Panc1 (cell line): Measurements from ENCODE around the gene NAA80. TPM values are rescaled to one million over a fixed set of nuclear protein-coding genes. Genes with fewer than 3 reads are reported as not detected.

Source experiments
- ATAC-seq: fragments of 200-7000 bp; cut with Tn5 transposase; 2 replicates; pipeline ENCODE4 v1.9.1; 2020; ENCODE audit warnings: mild to moderate bottlenecking, moderate library complexity
- BruUV-seq: library from RNA; stranded (reverse); fragments of 400-500 nt; replicated peaks from 2 replicates; lab custom pipeline; 2021; lab: Mats Ljungman, UMichigan
- CTCF ChIA-PET: fragments of 300-600 bp; sonication (Branson Sonifier 250); formaldehyde crosslinking; loops from one replicate; lab custom pipeline; 2022; ENCODE audit warnings: antibody characterized with exemption; lab: Charles Lee
- POLR2A ChIA-PET: fragments of 300-600 bp; sonication (Branson Sonifier 250); formaldehyde crosslinking; loops from one replicate; lab custom pipeline; 2022; ENCODE audit warnings: antibody characterized with exemption; lab: Charles Lee
- DNase-seq: peaks from one replicate; pipeline ENCODE4 v3.0.0-alpha.2; 2010; ENCODE audit warnings: low read depth, low spot score
- H3K27ac ChIP-seq: 2 replicates; pipeline ENCODE4 v1.5.1; 2011; ENCODE audit warnings: mild to moderate bottlenecking, low read length, inconsistent platforms
- H3K27me3 ChIP-seq: fragments of 200-500 bp; sonication (Bioruptor generic); 2 replicates; pipeline ENCODE4 v1.6.0; 2014; ENCODE audit warnings: low read length, inconsistent platforms; ENCODE audit not compliant: control insufficient read depth, insufficient read depth
- H3K36me3 ChIP-seq: fragments of 200-500 bp; sonication (Bioruptor generic); 2 replicates; pipeline ENCODE4 v1.5.1; 2014; ENCODE audit warnings: inconsistent platforms, mild to moderate bottlenecking, low read length, moderate library complexity; ENCODE audit not compliant: control insufficient read depth, insufficient read depth
- H3K4me1 ChIP-seq: 2 replicates; pipeline ENCODE4 v1.5.1; 2011; ENCODE audit warnings: inconsistent platforms, mild to moderate bottlenecking, low read length, moderate library complexity; ENCODE audit not compliant: control insufficient read depth, insufficient read depth
- H3K4me3 ChIP-seq, 2 experiments: 2 replicates each; pipeline ENCODE4 v1.5.1; 2011 to 2012; ENCODE audit warnings: low read depth in 2 of 2, low read length in 2 of 2, mild to moderate bottlenecking in 2 of 2, inconsistent platforms in 1 of 2, moderate library complexity in 1 of 2
- H3K9me3 ChIP-seq: fragments of 200-500 bp; sonication (Bioruptor generic); 2 replicates; pipeline ENCODE4 v1.5.1; 2014; ENCODE audit warnings: low read depth, mild to moderate bottlenecking, inconsistent platforms, low read length, moderate library complexity; ENCODE audit not compliant: control insufficient read depth, insufficient read depth
- CTCF ChIP-seq: fragments of 450-650 bp; IDR thresholded peaks from 2 replicates; pipeline ENCODE4 v1.5.1; 2017; ENCODE audit warnings: mild to moderate bottlenecking
- POLR2AphosphoS5 ChIP-seq: IDR thresholded peaks from 2 replicates; pipeline ENCODE4 v1.6.1; 2012; ENCODE audit warnings: mild to moderate bottlenecking, low read depth, low read length, moderate library complexity
- REST ChIP-seq, 2 experiments: IDR thresholded peaks; 2 replicates each; pipeline ENCODE4 v1.6.1; 2011 to 2012; ENCODE audit warnings: low read depth in 2 of 2, control low read depth in 1 of 2, low read length in 1 of 2, mild to moderate bottlenecking in 1 of 2, moderate library complexity in 1 of 2; ENCODE audit not compliant: insufficient read depth in 1 of 2
- SIN3A ChIP-seq: IDR thresholded peaks from 2 replicates; pipeline ENCODE4 v1.6.1; 2012; ENCODE audit warnings: low read depth, mild to moderate bottlenecking, low read length, moderate library complexity, borderline replicate concordance; ENCODE audit not compliant: insufficient read depth
- TCF7L2 ChIP-seq: IDR thresholded peaks from 2 replicates; pipeline ENCODE4 v1.6.1; 2011; ENCODE audit warnings: mild to moderate bottlenecking, low read depth, low read length, inconsistent platforms
- in situ Hi-C: cut with HindIII; loops from 2 replicates; pipeline ENCODE4 v1.10.0; 2016; ENCODE audit warnings: low sequenced_read_pairs, low pct_unique_long_range_greater_than_20kb
- intact Hi-C: fragments of 100-400 bp; cut with micrococcal nuclease; formaldehyde crosslinking; loops from one replicate; pipeline ENCODE4 v1.10.0; 2022; ENCODE audit not compliant: unreplicated experiment
- total RNA-seq: library from RNA; stranded (reverse); gene quantifications from one replicate; pipeline ENCODE4 v1.2.1, GENCODE V29; 2021; ENCODE audit not compliant: unreplicated experiment

NAA80 gene
- total RNA-seq, 1 experiment from 2014 or later = 7.2 TPM

GRCh38 chr3:50289130-50289529 lies 10.1 kb downstream of the NAA80 start:
- no TSS peak for BruUV-seq
- H3K4me1 ChIP-seq = peaks cover 9% of the 10 kb centered on the region

GRCh38 chr3:50288387-50289007 lies 10.7 kb downstream of the NAA80 start:
- intact Hi-C loops (no loop called here), in situ Hi-C loops (no loop called here)
- H3K27ac ChIP-seq = no peak overlapping the region
- ChIA-PET POLR2A (no interaction called here), CTCF (no interaction called here)
- no peak for TF ChIP-seq CTCF
- TF ChIP-seq REST (IDR thresholded peaks at IDR 0.05; ENCODE audit: insufficient read depth in 1 of 2, low read depth in 2 of 2, low read length in 1 of 2) = no peak
- TF ChIP-seq SIN3A = no peak
- TF ChIP-seq POLR2AphosphoS5 = no peak
- no peak for TF ChIP-seq TCF7L2
- no peaks in the 10 kb centered on the region for H3K36me3 ChIP-seq
- no peaks in the 10 kb centered on the region for H3K27me3 ChIP-seq
- BruUV-seq = no TSS peak
- H3K9me3 ChIP-seq = no peaks in the 10 kb centered on the region
- peaks cover 9% of the 10 kb centered on the region for H3K4me1 ChIP-seq
- H3K4me3 ChIP-seq = no peak overlapping the region
- ATAC-seq (no peak), DNase-seq (no peak)

More at GRCh38 chr3:50289130-50289529, 10.1 kb downstream of the NAA80 start:
- no peak for ATAC-seq
- no peaks in the 10 kb centered on the region for H3K9me3 ChIP-seq
- no peak overlapping the region for H3K27ac ChIP-seq
- intact Hi-C loops = no loop called here
- DNase-seq = no peak
- H3K4me3 ChIP-seq = no peak overlapping the region
- CTCF ChIA-PET = no interaction called here
- in situ Hi-C loops = no loop called here
- no peak for TF ChIP-seq TCF7L2
- H3K36me3 ChIP-seq = no peaks in the 10 kb centered on the region
- H3K27me3 ChIP-seq = no peaks in the 10 kb centered on the region
- POLR2A ChIA-PET = no interaction called here

GRCh38 chr3:50287262-50287661 lies 11.9 kb downstream of the NAA80 start:
- BruUV-seq = no TSS peak
- Histone ChIP-seq H3K27me3 (no peaks in the 10 kb centered on the region), H3K4me1 (peaks cover 3% of the 10 kb centered on the region; the same call in 1 of the 2 replicates), H3K36me3 (no peaks in the 10 kb centered on the region), H3K4me3 (no peak overlapping the region), H3K27ac (no peak overlapping the region), H3K9me3 (no peaks in the 10 kb centered on the region)
- TF ChIP-seq SIN3A (no peak), CTCF (no peak), TCF7L2 (no peak)
- ChIA-PET CTCF (no interaction called here), POLR2A (no interaction called here)
- no peak for ATAC-seq
- in situ Hi-C loops = no loop called here
- DNase-seq = no peak
- intact Hi-C loops = no loop called here
